Stimulated activated CD8-positive, alpha-beta memory T cell treated with anti-CD3 and anti-CD28 coated beads, Interleukin-12 subunit alpha, Interleukin-12 subunit beta, amount 100 ng/mL, for 24 hours (primary cell): ENCODE measurements around the gene NPRL2.
A peak's percentile ranks its signal among the peaks of the same experiment; 100 is the strongest.

Experiments
- DNase-seq: peaks from one replicate; pipeline ENCODE4 v3.0.0-alpha.2; 2020; ENCODE audit errors: extremely low read depth

NPRL2 gene

DNA sequence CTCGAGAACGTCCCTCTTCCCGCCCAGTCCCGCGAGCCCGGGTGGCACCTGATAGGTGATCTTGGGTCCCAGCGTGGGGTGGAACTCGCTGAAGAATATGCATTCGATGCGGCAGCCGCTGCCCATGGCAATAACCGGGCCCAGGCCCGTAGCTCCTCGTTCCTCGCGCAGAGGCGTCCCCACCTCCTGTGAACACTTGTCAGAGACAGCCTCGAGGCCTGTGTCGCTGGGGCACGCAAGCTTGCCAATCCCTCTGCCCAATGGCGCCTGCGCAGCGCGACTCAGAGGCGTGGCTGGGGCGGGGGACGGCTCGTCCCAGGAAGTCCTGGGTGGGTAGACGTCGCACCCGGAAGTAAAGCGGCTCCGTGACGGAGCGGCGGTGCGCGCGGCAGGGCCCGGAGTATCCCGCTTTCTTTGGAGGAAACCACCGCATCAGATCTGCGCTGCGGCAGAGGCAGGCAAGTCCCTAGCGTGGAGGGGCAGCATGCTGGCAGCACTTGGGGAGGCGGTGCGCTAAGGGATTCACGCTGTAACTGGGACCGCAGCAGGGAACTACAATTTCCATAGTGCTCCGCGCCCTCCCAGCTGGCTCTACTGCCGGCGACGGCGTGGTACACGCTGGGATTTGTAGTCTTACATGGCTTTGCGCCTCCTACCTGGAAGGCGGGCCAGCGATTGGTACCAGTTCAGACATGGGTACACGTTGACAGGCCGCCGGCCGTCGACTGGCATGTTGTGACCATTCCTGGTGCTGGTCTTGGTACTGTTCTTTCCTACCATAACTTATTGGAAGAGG, at the start of gene NPRL2, which contains the start of gene CYB561D2:
Gene NPRL2, minus strand, starts transcription at position 249 of the 796 bp plus-strand sequence. Its CDS starts 123 bp downstream, at position 126.
Gene CYB561D2, plus strand, starts transcription at position 336 of the 796 bp plus-strand sequence. CDS start 572 bp downstream, outside the sequence.
- peak; percentile 99 for DNase-seq

DNA sequence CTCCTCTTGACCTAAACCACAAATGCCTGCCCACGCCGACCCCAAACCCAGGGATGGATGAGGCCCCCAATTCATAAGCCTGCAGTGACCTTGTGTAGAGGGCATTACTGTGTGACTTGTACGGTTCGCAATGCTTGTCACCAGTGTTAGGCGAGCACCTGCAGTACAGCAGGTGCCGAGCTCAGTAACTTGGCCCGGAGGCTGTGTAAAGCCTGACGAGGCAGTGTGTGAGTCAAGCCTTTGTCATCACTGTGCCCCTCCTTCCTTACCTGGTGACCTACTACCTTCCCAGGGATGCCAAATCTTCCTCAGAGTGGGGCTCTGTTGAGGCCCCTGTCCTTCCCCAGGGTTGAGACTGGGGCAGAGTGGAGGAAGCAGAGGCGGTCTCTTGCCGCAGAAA, 45.9 kb upstream of the NPRL2 start:
- DNase-seq: no peak

DNA sequence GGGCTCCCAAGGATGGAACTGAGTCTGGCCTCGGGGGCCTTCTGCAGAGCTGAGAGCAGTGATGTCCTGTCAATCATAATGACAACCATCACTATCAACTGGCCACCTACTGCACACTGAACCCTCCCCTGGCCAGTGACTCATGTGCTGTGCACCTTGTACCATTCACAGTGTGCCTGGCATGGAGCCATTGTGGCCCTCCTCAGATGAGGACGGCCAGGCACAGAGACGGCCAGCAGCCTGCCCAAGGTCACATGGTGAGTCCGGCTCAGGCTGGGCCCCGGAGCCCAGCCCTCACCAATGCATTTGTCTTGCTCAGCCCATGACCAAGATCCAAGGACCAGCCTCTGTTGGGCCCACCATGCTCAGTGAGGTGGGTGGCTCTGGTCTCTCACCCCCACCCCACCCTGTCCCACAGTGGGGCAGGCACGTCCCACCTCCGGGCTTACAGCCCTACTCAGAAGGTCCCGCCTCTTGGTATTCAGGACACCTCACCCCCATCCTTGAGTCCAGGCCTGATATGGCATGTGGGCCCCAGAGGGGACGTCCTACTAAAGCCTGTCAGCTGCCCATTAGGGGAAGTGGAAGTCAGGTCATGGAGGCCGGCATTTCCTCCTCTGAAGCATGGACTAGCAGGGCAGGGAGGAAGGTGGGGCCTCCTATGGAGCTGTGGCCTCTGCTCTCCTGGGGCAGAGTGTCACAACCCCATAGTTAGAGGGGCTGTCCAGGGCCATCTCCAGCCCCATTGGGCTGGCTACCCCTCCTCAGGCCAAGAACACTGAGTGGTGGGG, 44.7 kb upstream of the NPRL2 start:
- DNase-seq: no peak

- no peak for DNase-seq
These were observed 42.5 kb upstream of the NPRL2 start for GRCh38 chr3:50393061-50393460.

DNA sequence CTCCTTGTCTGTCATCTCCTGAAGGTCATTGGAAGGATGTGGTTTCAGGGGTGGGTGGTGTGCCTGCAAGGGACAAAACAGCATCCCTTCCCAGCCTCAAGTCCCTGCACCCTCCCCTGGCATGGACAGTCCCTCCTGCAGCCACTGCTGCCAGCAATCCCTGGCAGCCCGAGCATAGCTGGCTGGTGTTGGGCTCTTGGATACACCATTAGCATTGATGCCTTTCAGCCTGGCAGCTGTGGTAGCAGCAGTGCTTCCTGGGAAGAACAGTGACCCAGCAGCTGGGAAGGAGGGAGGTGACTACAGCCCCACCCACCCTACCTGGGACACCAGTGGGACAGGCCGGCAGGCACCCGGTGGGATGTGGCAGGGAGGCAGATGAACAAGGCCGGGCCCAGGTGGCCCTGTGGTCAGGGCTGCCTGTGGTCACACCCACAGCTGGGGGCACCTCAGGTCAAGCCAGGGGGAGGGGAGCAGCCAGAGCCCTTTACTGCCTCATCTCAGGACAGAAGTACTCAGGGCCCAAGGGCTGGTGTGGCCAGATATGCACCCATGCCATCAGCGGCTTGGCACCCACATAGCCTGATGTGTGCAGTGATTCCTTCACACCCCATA, 41.6 kb upstream of the NPRL2 start:
- no peak for DNase-seq

DNA sequence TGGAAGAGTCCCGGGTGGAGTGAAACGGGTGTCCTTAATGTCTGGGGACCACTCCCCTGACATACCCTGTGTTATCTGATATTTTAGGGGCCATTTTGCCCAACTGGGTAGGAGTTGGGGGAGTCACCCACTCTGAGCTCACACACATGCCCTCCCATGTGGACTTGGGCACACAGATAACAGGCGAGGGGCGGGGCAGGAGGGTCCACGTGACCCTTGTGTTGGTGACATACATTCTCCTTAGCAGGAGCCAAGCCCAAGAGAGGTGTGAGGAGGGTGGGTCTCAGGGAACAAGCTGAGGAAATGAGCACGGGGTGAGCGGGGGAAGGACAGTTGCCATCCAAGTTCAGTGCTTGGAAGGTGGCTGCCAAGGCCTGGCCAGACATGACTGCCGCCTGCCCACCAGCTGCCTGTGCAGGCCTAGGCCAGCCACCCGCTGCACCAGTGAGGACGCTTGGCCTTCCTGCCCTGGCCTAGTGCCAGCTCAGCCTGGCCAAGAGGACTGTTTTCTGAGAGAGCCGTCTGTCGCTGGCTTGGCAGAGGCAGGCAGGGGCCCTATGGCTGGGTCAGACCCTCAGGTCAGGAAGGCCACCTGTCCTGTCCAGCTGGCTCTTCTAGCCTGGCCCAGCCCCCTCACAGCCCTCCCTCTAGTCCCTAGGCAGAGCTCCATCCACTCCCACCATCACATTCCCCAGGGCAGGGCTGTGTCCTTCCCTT, 40.1 kb upstream of the NPRL2 start:
- no peak for DNase-seq

DNA sequence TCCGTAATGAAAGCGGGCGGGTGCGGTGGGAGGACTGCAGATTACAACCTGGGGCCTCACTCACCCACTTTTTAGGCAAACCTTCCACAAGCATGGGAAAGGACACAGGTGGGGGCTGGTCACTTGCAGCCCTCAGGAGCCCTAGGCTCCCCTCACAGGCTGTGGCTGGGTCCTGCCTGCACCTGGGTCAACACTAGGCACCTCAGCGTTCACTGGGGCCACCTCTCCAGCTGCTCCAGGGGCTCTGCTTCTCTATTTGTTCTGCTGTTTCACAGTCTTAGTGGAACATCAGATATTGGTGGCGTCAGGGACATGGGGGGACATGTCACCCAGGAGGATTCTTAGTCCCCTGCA, 38.8 kb upstream of the NPRL2 start:
- DNase-seq: no peak

DNA sequence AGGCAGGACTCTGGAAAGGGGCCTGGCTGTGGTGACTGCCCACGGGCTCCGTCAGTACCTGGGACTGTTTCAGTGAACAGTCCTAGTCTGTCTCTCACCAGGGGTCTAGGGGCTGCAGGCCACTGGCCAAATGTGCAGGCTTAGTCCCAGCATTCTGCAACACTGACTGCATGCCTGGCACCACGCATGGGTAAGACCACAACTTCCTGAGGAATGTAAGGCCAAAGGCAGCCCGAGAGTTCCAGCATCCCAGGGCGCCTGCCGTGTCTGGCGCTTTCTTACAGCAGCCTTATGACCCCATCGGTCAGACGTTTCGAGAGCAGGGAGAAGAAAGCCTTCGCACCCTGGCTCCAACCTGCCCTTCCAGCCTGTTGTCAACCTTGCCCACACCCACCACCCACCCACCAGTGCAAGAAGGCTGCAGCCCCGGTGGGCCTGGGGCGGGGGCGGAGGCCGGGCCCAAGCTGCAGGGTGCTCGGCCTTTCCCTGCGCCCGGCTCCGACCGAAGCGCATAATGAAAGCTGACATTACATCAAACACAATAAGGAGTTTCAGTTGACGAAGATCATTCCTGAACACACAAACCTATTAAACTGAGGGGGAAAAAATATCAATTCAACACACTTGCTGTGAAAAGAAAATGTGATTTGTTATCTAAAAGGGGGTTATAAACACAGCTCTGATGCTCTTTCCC, 38.3 kb upstream of the NPRL2 start:
- no peak for DNase-seq

GRCh38 chr3:50388016-50388719, 37.6 kb upstream of the NPRL2 start:
- no peak for DNase-seq

DNA sequence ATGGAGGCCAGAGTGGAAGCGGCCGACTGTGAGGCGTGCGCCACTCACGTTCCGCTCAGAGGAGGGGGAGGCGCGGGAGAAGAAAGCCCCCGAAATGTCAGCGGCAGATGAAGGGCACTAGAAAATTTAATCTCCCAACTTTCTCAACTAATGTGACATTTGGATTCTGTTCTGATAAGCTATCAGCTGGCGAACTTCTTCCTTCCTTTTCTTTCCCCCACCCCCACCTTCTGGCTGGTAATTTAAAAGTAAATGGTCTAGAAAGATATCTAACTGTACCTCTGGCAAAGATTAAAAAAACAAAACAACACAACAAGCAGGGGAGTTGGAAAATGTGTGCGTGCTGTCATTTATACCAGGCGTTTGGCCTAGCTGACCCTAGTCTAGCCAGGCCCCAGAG, 35.2 kb upstream of the NPRL2 start:
- DNase-seq: no peak

DNA sequence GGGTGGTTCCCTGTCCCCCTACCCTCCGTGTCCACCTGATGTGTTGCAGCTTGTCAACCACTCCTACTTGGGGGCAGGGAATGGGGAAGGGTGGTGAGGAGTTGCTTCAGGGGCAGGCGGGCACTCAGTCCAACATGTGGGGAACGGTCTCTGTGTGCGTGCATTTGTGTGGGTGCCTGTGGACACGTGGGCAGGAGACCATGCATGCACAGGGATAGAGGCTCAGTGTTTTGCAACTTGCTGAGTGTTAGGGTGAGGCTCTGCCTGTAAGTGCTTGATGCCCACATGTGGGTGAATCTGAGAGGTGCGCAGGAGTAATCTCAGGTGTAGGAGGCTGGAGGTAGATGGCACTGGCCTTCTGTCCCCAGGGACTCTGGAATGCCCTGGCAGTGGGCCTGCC, 33.2 kb upstream of the NPRL2 start:
- no peak for DNase-seq

GRCh38 chr3:50382722-50383121, 32.1 kb upstream of the NPRL2 start:
- no peak for DNase-seq

- no peak for DNase-seq
These were observed 30.8 kb upstream of the NPRL2 start for GRCh38 chr3:50381383-50381782.

DNA sequence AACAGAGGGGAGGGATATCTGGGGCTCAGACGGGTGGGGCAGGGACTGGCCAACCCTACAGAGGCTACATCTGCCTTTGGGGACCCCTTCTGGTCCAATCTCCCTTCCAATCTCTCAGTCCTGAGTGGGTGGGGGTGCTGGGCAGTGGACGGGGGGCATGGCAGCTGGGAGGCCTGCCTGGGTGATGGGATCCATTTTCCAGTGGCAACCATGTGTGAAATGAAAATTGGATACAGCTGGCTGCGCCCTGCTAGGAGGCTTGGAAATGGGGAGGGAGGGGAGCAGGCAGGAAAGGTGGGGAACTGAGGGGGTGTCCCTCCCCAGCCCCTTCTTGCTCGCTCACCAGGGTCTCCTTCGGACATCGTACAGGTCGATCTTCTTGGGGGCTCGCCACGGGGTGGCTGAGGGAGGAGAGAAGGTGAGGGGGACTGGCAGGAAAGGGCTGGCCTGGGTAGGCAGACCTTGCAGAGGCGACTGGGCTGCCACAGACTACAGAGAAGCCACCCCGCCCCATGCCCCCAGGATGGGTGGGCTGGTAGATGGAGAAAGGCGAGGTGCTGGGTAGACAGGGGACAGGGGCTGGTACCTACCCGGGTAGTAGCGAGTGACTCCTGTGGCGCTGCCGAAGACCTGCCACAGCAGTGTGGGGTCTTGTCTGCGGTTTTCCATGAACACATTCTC, 30.0 kb upstream of the NPRL2 start:
- DNase-seq: no peak

DNA sequence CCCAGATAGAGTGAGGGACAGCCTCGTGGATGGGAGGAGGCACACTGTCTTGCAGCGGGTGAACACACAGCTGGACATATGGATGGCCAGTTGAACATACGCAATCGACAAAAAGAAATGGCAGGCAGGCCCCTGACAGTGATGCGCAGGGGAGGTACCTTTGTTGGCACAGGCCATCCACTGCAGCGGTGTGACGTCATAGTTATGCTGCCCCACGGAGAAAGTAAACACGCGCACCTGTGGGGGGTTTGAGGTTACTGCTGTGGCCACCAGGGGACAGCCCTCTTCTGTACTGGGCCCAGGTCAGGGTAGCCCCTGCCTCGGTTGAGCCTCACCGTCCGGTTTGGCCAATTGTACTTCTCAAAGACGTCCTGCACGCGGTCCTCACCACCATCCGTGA, 28.2 kb upstream of the NPRL2 start:
- no peak for DNase-seq

GRCh38 chr3:50378024-50378423, 27.4 kb upstream of the NPRL2 start:
- DNase-seq: no peak

GRCh38 chr3:50375258-50375931, 24.8 kb upstream of the NPRL2 start:
- no peak for DNase-seq

DNA sequence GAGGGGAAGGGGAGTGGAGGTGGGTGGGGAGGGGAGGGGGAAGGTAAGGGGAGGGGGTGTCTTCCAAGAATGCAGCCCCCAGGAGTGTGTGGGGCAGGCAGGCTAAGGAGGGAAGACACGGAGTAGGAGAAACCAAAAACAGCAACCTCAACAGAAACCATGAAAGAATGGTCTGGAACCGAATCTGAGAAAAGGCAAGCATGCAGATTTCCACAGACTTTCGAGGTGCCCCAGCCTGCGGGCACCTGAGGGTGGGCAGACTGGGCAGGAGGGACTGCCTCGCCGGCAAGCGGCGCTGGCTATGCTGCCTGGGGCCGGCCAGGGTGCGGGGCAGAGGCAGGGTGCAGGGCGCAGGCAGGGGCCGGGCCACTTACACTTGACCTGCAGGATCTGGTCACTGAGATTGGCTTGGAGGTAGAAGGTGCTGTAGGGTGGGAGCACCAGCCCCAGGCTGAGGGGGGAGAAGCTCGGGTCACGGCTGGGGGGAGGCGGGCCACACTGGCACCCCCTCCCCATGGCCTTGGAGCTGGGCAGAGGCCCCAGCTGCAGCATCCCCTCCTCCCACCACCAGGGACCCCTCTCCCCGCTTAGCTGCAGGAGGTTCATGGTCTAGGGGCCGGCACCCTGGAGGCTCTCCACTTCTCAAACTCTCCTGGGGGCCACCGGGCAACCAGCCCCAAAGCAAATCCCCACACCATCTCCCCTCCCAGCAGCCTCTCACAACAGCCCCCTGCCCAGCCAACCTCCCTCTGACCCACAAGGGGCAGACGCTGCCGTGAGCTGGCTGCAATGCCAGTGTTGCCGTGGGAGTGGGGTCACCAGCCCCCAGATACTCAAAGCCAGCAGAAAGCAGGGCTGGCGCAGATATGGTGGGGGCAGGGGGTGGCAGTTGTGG, 24.0 kb upstream of the NPRL2 start:
- DNase-seq: no peak
